Measurements from ENCODE around the gene AR. TPM values are rescaled to one million over a fixed set of nuclear protein-coding genes. Genes with fewer than 3 reads are reported as not detected.

The AR gene
- total and polyA plus RNA-seq, 10 of the 15 experiments (the other 5 are each of a cell fraction or from before 2014, with no cell fraction given), result 0.07 to 0.09 (median 0.08) TPM; not detected in 7

GRCh38 chrX:67673741-67674274, 130.0 kb downstream of the AR start:
- FAIRE-seq (no peak), ATAC-seq (no peak), DNase-seq (ENCODE audit: low read depth, low spot score) (no peak)
- Histone ChIP-seq H3K9me3 (replicated peaks; ENCODE audit: control insufficient read depth, insufficient read depth, low read length) (no peaks in the 10 kb centered on the region), H3K27me3 (replicated peaks in 1 of 2; ENCODE audit: control insufficient read depth in 2 of 2, insufficient read depth in 2 of 2, low read length in 1 of 2) (no peaks in the 10 kb centered on the region), H4K20me1 (ENCODE audit: control insufficient read depth, insufficient read depth) (no peaks in the 10 kb centered on the region), H3K4me2 (ENCODE audit: control insufficient read depth, insufficient read depth) (no peak overlapping the region), H3K9ac (ENCODE audit: control insufficient read depth, insufficient read depth, low read length) (no peak overlapping the region), H2AFZ (ENCODE audit: control insufficient read depth, low read depth, low read length) (no peak overlapping the region), H3K4me1 (ENCODE audit: control insufficient read depth, insufficient read depth, low read length) (no peaks in the 10 kb centered on the region), H3K36me3 (ENCODE audit: control insufficient read depth in 2 of 2, insufficient read depth in 2 of 2, low read length in 1 of 2) (no peaks in the 10 kb centered on the region), H3K4me3 (no peak overlapping the region), H3K79me2 (ENCODE audit: control insufficient read depth, insufficient read depth, low read length) (no peaks in the 10 kb centered on the region), H3K27ac (ENCODE audit: control insufficient read depth, insufficient read depth) (no peak overlapping the region)
- TF ChIP-seq ZNF24 (IDR thresholded peaks at IDR 0.05), result no peak
- TF ChIP-seq PAX5 (IDR thresholded peaks at IDR 0.05; ENCODE audit: borderline replicate concordance, low read depth, low read length), result no peak
- WGBS (ENCODE audit: insufficient coverage, insufficient replicate concordance, low lambda C conversion rate, missing lambda C conversion rate), result 0% methylated on average over 2 of the region's 2 CpGs
- in situ Hi-C loops (cut with MboI), result no loop called here
- ChIA-PET CTCF (no interaction called here), SMC1A (ENCODE audit: uncharacterized antibody, unreplicated experiment) (no interaction called here), POLR2A (no interaction called here), RAD21 (ENCODE audit: unreplicated experiment) (no interaction called here)
- no TSS peak for BruUV-seq (replicated peaks)
- intact Hi-C loops (cut with micrococcal nuclease; ENCODE audit: unreplicated experiment), result no loop called here

- intact Hi-C loops (cut with micrococcal nuclease; ENCODE audit: unreplicated experiment) (no loop called here), in situ Hi-C loops (cut with MboI) (no loop called here)
- ChIA-PET SMC1A (ENCODE audit: uncharacterized antibody, unreplicated experiment) (no interaction called here), RAD21 (ENCODE audit: unreplicated experiment) (no interaction called here), CTCF (no interaction called here), POLR2A (no interaction called here)
- DNase-seq (ENCODE audit: low read depth, low spot score), result no peak
- Histone ChIP-seq H3K4me2 (ENCODE audit: control insufficient read depth, insufficient read depth) (no peak overlapping the region), H3K36me3 (ENCODE audit: control insufficient read depth in 2 of 2, insufficient read depth in 2 of 2, low read length in 1 of 2) (no peaks in the 10 kb centered on the region), H3K9ac (ENCODE audit: control insufficient read depth, insufficient read depth, low read length) (no peak overlapping the region), H3K9me3 (replicated peaks; ENCODE audit: control insufficient read depth, insufficient read depth, low read length) (no peaks in the 10 kb centered on the region), H3K4me3 (no peak overlapping the region), H3K27me3 (replicated peaks in 1 of 2; ENCODE audit: control insufficient read depth in 2 of 2, insufficient read depth in 2 of 2, low read length in 1 of 2) (no peaks in the 10 kb centered on the region), H3K27ac (ENCODE audit: control insufficient read depth, insufficient read depth) (no peak overlapping the region), H3K4me1 (ENCODE audit: control insufficient read depth, insufficient read depth, low read length) (no peaks in the 10 kb centered on the region), H2AFZ (ENCODE audit: control insufficient read depth, low read depth, low read length) (no peak overlapping the region), H3K79me2 (ENCODE audit: control insufficient read depth, insufficient read depth, low read length) (no peaks in the 10 kb centered on the region), H4K20me1 (ENCODE audit: control insufficient read depth, insufficient read depth) (no peaks in the 10 kb centered on the region)
- 0% methylated on average over 1 of the region's 1 CpG for WGBS (ENCODE audit: insufficient coverage, insufficient replicate concordance, low lambda C conversion rate, missing lambda C conversion rate)
- no peak for FAIRE-seq
- no peak for TF ChIP-seq TCF7 (IDR thresholded peaks at IDR 0.05; ENCODE audit: borderline replicate concordance)
- no peak for TF ChIP-seq TAF1 (IDR thresholded peaks at IDR 0.05; ENCODE audit: borderline replicate concordance, low read depth, low read length)
- no peak for TF ChIP-seq PBX3 (IDR thresholded peaks at IDR 0.05; ENCODE audit: insufficient replicate concordance, low read depth, low read length)
- TF ChIP-seq RELA (IDR thresholded peaks at IDR 0.05; ENCODE audit: borderline replicate concordance, partially characterized antibody), result no peak
- TF ChIP-seq ASH2L (IDR thresholded peaks at IDR 0.05; ENCODE audit: borderline replicate concordance, low read depth), result no peak
- TF ChIP-seq ZSCAN29 (IDR thresholded peaks at IDR 0.05), result no peak
- TF ChIP-seq NBN (IDR thresholded peaks at IDR 0.05), result no peak
- TF ChIP-seq ZZZ3 (IDR thresholded peaks at IDR 0.05; ENCODE audit: control insufficient read depth, insufficient read length, low read depth), result no peak
- TF ChIP-seq TBL1XR1 (IDR thresholded peaks at IDR 0.05; ENCODE audit: low read depth, low read length), result no peak
- no peak for TF ChIP-seq RFX5 (IDR thresholded peaks at IDR 0.05; ENCODE audit: low read depth, low read length)
- TF ChIP-seq FOS (IDR thresholded peaks at IDR 0.05; ENCODE audit: borderline replicate concordance, extremely low read depth, insufficient read length), result no peak
- TF ChIP-seq ZNF24 (IDR thresholded peaks at IDR 0.05), result no peak
- no peak for TF ChIP-seq ZNF207 (IDR thresholded peaks at IDR 0.05; ENCODE audit: borderline replicate concordance)
- TF ChIP-seq MLLT1 (IDR thresholded peaks at IDR 0.05), result no peak
- BruUV-seq (replicated peaks), result no TSS peak
- ATAC-seq, result no peak
Observed at GRCh38 chrX:67674741-67675140, 130.9 kb downstream of the AR start.

Data from GM12878 (cell line).